ENCODE data around the gene FAM187B. TPM values are rescaled to one million over a fixed set of nuclear protein-coding genes. Genes with fewer than 3 reads are reported as not detected.

FAM187B gene
- total RNA-seq, 1 donor from 2014 or later = not detected

GRCh38 chr19:35256566-35256965 lies 28.0 kb upstream of the FAM187B start:
- intact Hi-C loops (cut with micrococcal nuclease) = no loop called here
- TF ChIP-seq CTCF (IDR thresholded peaks at IDR 0.05; ENCODE audit: borderline replicate concordance) = no peak
- DNase-seq = no peak
- H3K27ac ChIP-seq (replicated peaks) = no peak overlapping the region
- H3K36me3 ChIP-seq = no peaks in the 10 kb centered on the region
- H3K4me3 ChIP-seq = no peak overlapping the region
- H3K4me1 ChIP-seq = peaks cover 23% of the 10 kb centered on the region
- H3K27me3 ChIP-seq (ENCODE audit: low read depth) = no peaks in the 10 kb centered on the region
- H3K9me3 ChIP-seq (replicated peaks) = no peaks in the 10 kb centered on the region

GRCh38 chr19:35254341-35255297 lies 26.1 kb upstream of the FAM187B start:
- no peak for TF ChIP-seq CTCF (IDR thresholded peaks at IDR 0.05; ENCODE audit: borderline replicate concordance)
- Histone ChIP-seq H3K27me3 (ENCODE audit: low read depth) (peaks cover 14% of the 10 kb centered on the region), H3K27ac (replicated peaks) (peak overlapping the region; percentile 81), H3K4me3 (no peak overlapping the region), H3K36me3 (no peaks in the 10 kb centered on the region), H3K9me3 (replicated peaks) (no peaks in the 10 kb centered on the region), H3K4me1 (peaks cover 20% of the 10 kb centered on the region)
- no peak for DNase-seq
- intact Hi-C loops (cut with micrococcal nuclease) = no loop called here

GRCh38 chr19:35253316-35254286 lies 25.1 kb upstream of the FAM187B start:
- Histone ChIP-seq H3K4me3 (no peak overlapping the region), H3K36me3 (no peaks in the 10 kb centered on the region), H3K27me3 (ENCODE audit: low read depth) (peaks cover 24% of the 10 kb centered on the region), H3K9me3 (replicated peaks) (no peaks in the 10 kb centered on the region), H3K4me1 (peaks cover 29% of the 10 kb centered on the region), H3K27ac (replicated peaks) (peak overlapping the region; percentile 81)
- DNase-seq = no peak
- no peak for TF ChIP-seq CTCF (IDR thresholded peaks at IDR 0.05; ENCODE audit: borderline replicate concordance)
- intact Hi-C loops (cut with micrococcal nuclease) = no loop called here

- peaks cover 48% of the 10 kb centered on the region for H3K4me1 ChIP-seq
- no peak for TF ChIP-seq CTCF (IDR thresholded peaks at IDR 0.05; ENCODE audit: borderline replicate concordance)
- intact Hi-C loops (cut with micrococcal nuclease) = no loop called here
- H3K4me3 ChIP-seq = no peak overlapping the region
- peaks cover 2% of the 10 kb centered on the region for H3K9me3 ChIP-seq (replicated peaks)
- H3K36me3 ChIP-seq = no peaks in the 10 kb centered on the region
- no peak for DNase-seq
- peaks cover 46% of the 10 kb centered on the region for H3K27me3 ChIP-seq (ENCODE audit: low read depth)
- H3K27ac ChIP-seq (replicated peaks) = no peak overlapping the region
These were observed 22.9 kb upstream of the FAM187B start for GRCh38 chr19:35251456-35251855.
